Vagina (tissue), 2 donors: ENCODE data around the gene LRRC56.

Source experiments
- CTCF ChIP-seq, 3 experiments: fragments of 450-650 bp in 2 of 3; fragments of 200-600 bp in 1 of 3; sonication (generic) in 1 of 3; IDR thresholded peaks; one replicate each; pipeline ENCODE4 v1.5.1; 2017 to 2019; ENCODE audit warnings: antibody characterized with exemption in 3 of 3, mild to moderate bottlenecking in 2 of 3, moderate library complexity in 2 of 3
- POLR2A ChIP-seq, 2 donors: fragments of 450-650 bp; IDR thresholded peaks; one replicate each; pipeline ENCODE4 v1.6.1; 2017; ENCODE audit warnings: antibody characterized with exemption in 2 of 2, mild to moderate bottlenecking in 2 of 2, moderate library complexity in 2 of 2
- POLR2AphosphoS5 ChIP-seq, 2 donors: sonication (generic); formaldehyde crosslinking; IDR thresholded peaks; one replicate each; pipeline ENCODE4 v1.9.0; 2017; ENCODE audit warnings: antibody characterized with exemption in 2 of 2, mild to moderate bottlenecking in 2 of 2, low read depth in 1 of 2; ENCODE audit not compliant: insufficient read depth in 1 of 2

GRCh38 chr11:598005-598680 lies 60.8 kb downstream of the LRRC56 start:
- TF ChIP-seq CTCF (IDR thresholded peaks at IDR 0.05) (no peak), POLR2A (IDR thresholded peaks at IDR 0.05) (no peak), POLR2AphosphoS5 (IDR thresholded peaks at IDR 0.05; ENCODE audit: insufficient read depth in 1 of 2, low read depth in 1 of 2) (no peak)
